Smooth muscle cell (in vitro differentiated cells): ENCODE results near the gene HOXA10. TPM values are rescaled to one million over a fixed set of nuclear protein-coding genes. Genes with fewer than 3 reads are reported as not detected.

Experiments
- DNase-seq: peaks from one replicate; lab custom pipeline; 2025; ENCODE audit not compliant: unreplicated experiment; lab: John Stamatoyannopoulos, UW
- H2AFZ ChIP-seq: fragments of 200-600 bp; sonication (generic); 2 replicates; pipeline ENCODE4 v1.6.0; 2016; ENCODE audit warnings: antibody characterized with exemption, low read depth, mild to moderate bottlenecking
- H3F3A ChIP-seq: fragments of 200-600 bp; sonication (generic); 2 replicates; pipeline ENCODE4 v1.6.0; 2017; ENCODE audit warnings: antibody characterized with exemption, low read depth
- H3K27ac ChIP-seq: fragments of 200-600 bp; sonication (generic); 2 replicates; pipeline ENCODE4 v1.5.1; 2016; ENCODE audit warnings: low read depth, mild to moderate bottlenecking
- H3K27me3 ChIP-seq: fragments of 200-600 bp; sonication (generic); 2 replicates; pipeline ENCODE4 v1.6.1; 2016; ENCODE audit warnings: low read depth, mild to moderate bottlenecking
- H3K36me3 ChIP-seq: fragments of 200-600 bp; sonication (generic); 2 replicates; pipeline ENCODE4 v1.5.1; 2016; ENCODE audit warnings: low read depth
- H3K4me1 ChIP-seq: fragments of 200-600 bp; sonication (generic); 2 replicates; pipeline ENCODE4 v1.5.1; 2016; ENCODE audit warnings: low read depth
- H3K4me2 ChIP-seq: fragments of 200-600 bp; sonication (generic); 2 replicates; pipeline ENCODE4 v1.6.0; 2016; ENCODE audit warnings: mild to moderate bottlenecking
- H3K4me3 ChIP-seq: fragments of 200-600 bp; sonication (generic); 2 replicates; pipeline ENCODE4 v1.5.1; 2016; ENCODE audit warnings: mild to moderate bottlenecking
- H3K79me2 ChIP-seq: fragments of 200-600 bp; sonication (generic); 2 replicates; pipeline ENCODE4 v1.6.0; 2016; ENCODE audit warnings: low read depth, mild to moderate bottlenecking
- H3K9ac ChIP-seq: fragments of 200-600 bp; sonication (generic); 2 replicates; pipeline ENCODE4 v1.6.0; 2016; ENCODE audit warnings: low read depth
- H3K9me3 ChIP-seq: fragments of 200-600 bp; sonication (generic); replicated peaks from 2 replicates; pipeline ENCODE4 v1.5.1; 2016; ENCODE audit warnings: low read depth
- H4K20me1 ChIP-seq: fragments of 200-600 bp; sonication (generic); 2 replicates; pipeline ENCODE4 v1.6.0; 2016; ENCODE audit warnings: low read depth
- CTCF ChIP-seq: fragments of 200-600 bp; sonication (generic); IDR thresholded peaks from 2 replicates; pipeline ENCODE4 v1.5.1; 2017; ENCODE audit warnings: borderline replicate concordance, mild to moderate bottlenecking, antibody characterized with exemption; ENCODE audit not compliant: insufficient read depth, poor library complexity, severe bottlenecking
- WGBS: methylation state at CpG from one replicate; pipeline ENCODE4 v1.1.7; 2016; ENCODE audit warnings: low lambda C conversion rate; 5-methylcytosine and 5-hydroxymethylcytosine counted together
- polyA plus RNA-seq: library from polyadenylated mRNA; unstranded; fragments of >200 nt; fragmentation: Nextera tagmentation; extraction: Ambion mirVana; gene quantifications from 2 replicates; pipeline ENCODE4 v1.2.1, GENCODE V29; 2016
- total RNA-seq: library from RNA; depleted of rRNA; stranded (reverse); fragments of >200 nt; gene quantifications from 2 replicates; pipeline ENCODE4 v1.2.3, GENCODE V29; 2014

HOXA10 gene
- total and polyA plus RNA-seq, 2 experiments from 2014 or later, result 37.6 to 53.6 TPM

- peaks cover 4% of the 10 kb centered on the region for H3F3A ChIP-seq
- H3K27ac ChIP-seq, result no peak overlapping the region
- H3K79me2 ChIP-seq, result peaks cover 12% of the 10 kb centered on the region
- no peak for TF ChIP-seq CTCF
- H3K27me3 ChIP-seq, result peaks cover 24% of the 10 kb centered on the region
- no peak for DNase-seq
- H4K20me1 ChIP-seq, result no peaks in the 10 kb centered on the region
- 93% methylated on average over 1 of the region's 1 CpG for WGBS
- no peak overlapping the region for H3K4me3 ChIP-seq
- H3K9me3 ChIP-seq, result no peaks in the 10 kb centered on the region
- H3K4me1 ChIP-seq, result peaks cover 23% of the 10 kb centered on the region
- no peak overlapping the region for H2AFZ ChIP-seq
- peak overlapping the region; percentile 86 for H3K4me2 ChIP-seq
- no peaks in the 10 kb centered on the region for H3K36me3 ChIP-seq
- H3K9ac ChIP-seq, result no peak overlapping the region
Observed at GRCh38 chr7:27211084-27211446, 36.9 kb upstream of the HOXA10 start.

- Histone ChIP-seq H2AFZ (peak overlapping the region; percentile 91), H3K4me2 (peak overlapping the region; percentile 86), H3K36me3 (no peaks in the 10 kb centered on the region), H3K27ac (no peak overlapping the region), H3K4me3 (peak overlapping the region; percentile 35), H3K4me1 (peaks cover 23% of the 10 kb centered on the region), H4K20me1 (no peaks in the 10 kb centered on the region), H3K9me3 (no peaks in the 10 kb centered on the region), H3K79me2 (peaks cover 17% of the 10 kb centered on the region), H3F3A (peaks cover 4% of the 10 kb centered on the region), H3K9ac (no peak overlapping the region), H3K27me3 (peaks cover 29% of the 10 kb centered on the region)
- no peak for DNase-seq
- peak; percentile 71 for TF ChIP-seq CTCF
- WGBS, result 18% methylated on average over 32 of the region's 32 CpGs
Observed at GRCh38 chr7:27210441-27211083, 36.4 kb upstream of the HOXA10 start.

- Histone ChIP-seq H3K79me2 (peaks cover 22% of the 10 kb centered on the region), H2AFZ (peak overlapping the region; percentile 91), H3K4me1 (peaks cover 23% of the 10 kb centered on the region), H3K36me3 (no peaks in the 10 kb centered on the region), H3K9ac (no peak overlapping the region), H3F3A (peaks cover 4% of the 10 kb centered on the region), H4K20me1 (no peaks in the 10 kb centered on the region), H3K27me3 (peaks cover 31% of the 10 kb centered on the region), H3K9me3 (no peaks in the 10 kb centered on the region), H3K27ac (no peak overlapping the region), H3K4me3 (no peak overlapping the region), H3K4me2 (peak overlapping the region; percentile 86)
- 57% methylated on average over 11 of the region's 11 CpGs for WGBS
- no peak for DNase-seq
- no peak for TF ChIP-seq CTCF
Observed at GRCh38 chr7:27209933-27210440, 35.9 kb upstream of the HOXA10 start.

- Histone ChIP-seq H3K4me1 (peaks cover 18% of the 10 kb centered on the region), H3K9me3 (no peaks in the 10 kb centered on the region), H3K27me3 (peaks cover 38% of the 10 kb centered on the region), H3K9ac (no peak overlapping the region), H3K36me3 (no peaks in the 10 kb centered on the region), H3K4me2 (no peak overlapping the region), H3F3A (peaks cover 2% of the 10 kb centered on the region), H3K4me3 (no peak overlapping the region), H4K20me1 (no peaks in the 10 kb centered on the region), H2AFZ (no peak overlapping the region), H3K79me2 (peaks cover 32% of the 10 kb centered on the region), H3K27ac (no peak overlapping the region)
- WGBS, result 86% methylated on average over 4 of the region's 4 CpGs
- TF ChIP-seq CTCF, result no peak
- DNase-seq, result no peak
Observed at GRCh38 chr7:27208998-27209397, 34.9 kb upstream of the HOXA10 start.
